ENCODE results near the gene PHF5A.

The PHF5A gene, protein sequence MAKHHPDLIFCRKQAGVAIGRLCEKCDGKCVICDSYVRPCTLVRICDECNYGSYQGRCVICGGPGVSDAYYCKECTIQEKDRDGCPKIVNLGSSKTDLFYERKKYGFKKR

DNA sequence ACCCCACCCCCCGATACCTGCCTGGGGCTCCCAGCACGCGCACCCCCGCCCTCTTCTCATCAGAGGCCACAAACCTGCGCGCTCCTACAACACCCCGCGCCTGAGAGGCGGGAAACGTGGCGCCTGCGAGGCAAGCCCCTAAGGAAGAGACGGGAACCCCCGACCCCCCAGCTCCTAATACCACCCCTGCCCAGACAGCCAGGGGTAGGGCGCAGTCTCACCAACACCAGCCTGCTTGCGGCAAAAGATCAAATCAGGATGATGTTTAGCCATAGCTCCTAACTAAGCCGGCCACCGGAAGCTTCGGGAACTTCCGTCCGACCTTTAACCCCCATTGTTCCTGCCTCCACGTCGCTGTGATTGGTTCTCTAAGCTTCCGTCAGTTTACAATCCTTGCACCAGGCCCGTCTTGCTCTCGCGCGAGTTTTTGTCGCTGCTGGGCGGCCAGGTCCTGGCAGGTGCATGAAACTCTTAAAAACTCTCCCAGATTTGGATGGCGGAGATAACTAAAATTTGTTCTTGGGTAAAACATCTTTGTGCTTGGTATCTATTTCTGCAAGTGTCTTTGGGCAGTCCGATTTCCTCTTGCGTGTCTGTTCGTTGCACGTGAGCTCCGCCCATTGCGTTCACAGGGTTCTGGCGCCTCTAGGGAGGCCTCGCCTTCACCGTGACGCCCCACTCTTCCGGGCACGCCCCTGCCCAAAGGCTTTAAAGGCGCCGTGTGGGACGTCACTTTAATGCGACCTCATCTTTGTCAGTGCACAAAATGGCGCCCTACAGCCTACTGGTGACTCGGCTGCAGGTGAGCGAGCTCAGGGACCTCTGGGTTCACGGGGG is at the start of gene PHF5A, which contains the start of gene ACO2:
Gene PHF5A, minus strand, starts transcription at position 312 of the 837 bp plus-strand sequence. Its CDS starts 39 bp downstream, at position 273.
Gene ACO2, plus strand, starts transcription at position 737 of the 837 bp plus-strand sequence. Its CDS starts 30 bp downstream, at position 767.
- peak; percentile 90 to 96 (median 92) for DNase-seq

DNA sequence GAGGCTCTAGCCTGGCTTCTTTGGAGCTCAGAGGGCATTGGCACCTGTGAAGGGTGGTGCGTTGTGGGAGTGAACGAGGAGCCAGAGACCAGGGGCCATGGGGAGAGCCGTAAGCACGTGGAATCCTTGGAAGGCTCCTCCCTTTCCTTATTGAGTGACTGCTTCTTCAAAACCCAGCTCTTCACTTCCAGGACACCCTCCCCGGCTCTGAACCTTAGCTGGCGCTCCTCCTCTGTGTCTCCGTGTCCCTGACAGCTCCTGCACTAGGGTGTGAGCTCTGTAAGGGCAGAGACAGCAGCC is 49.5 kb upstream of the PHF5A start:
- no peak for DNase-seq

GRCh38 chr22:41517172-41518047 is 48.9 kb upstream of the PHF5A start:
- peak in 1 of 4 experiments; percentile 35 for DNase-seq

- no peak for DNase-seq
Observed at GRCh38 chr22:41516462-41516861, 48.0 kb upstream of the PHF5A start.

DNA sequence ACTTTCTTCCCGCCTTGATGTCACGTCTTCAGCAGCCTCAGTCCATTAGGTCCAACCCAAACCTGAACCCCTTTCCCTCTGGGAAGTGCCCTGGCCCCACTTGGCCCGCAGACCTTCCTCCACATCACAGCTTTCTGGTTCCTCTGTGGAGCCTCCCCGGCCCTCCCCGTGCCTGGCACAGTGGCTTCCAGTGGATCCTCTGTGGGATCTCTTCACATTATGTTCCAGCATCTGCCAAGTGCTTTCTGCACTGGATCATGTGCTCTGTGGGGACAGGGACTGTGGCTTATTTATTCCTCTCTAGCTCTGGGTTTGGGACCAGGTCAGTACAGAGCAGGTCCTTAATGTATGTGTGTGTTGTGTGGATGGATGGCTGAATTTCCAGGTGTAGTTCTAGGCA is 44.9 kb upstream of the PHF5A start:
- no peak for DNase-seq

DNA sequence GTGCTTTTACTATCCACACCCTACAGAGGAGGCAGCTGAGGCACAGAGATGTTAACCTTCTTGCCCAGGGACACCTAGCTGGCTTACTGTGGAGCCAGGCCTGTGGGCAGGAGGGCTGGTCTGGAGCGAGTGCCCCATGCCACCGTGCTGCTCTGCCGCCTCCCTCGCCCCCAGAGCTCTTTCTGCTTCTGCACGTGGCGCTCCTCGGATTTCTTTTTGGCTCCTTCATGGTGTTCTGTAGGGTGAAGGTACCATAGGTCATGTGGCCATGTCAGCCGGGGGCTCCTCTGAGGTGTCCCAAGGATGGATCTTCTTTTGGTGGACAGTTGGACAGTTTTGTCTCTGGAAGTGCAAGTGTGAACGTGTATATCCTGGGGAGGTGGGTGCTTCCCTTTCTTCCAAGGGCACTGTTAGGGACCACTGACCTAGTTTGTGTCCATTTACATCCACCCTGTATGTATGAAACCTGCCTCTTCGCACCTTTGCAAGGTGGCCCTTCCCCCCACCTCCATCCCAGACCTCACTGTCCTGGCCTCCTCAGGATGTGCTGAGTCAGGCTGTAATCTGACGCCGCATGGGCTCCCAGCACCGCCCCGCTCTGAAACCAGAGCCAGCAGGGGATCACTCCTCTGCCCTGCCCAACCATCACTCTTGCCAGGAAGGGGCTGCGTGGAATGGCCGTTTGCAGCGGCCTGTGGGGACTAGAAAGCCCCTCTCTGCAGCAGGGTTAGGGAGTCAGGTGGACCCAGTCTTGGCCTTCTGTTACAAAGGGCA is 44.1 kb upstream of the PHF5A start:
- DNase-seq = no peak

GRCh38 chr22:41511521-41511968 is 43.1 kb upstream of the PHF5A start:
- no peak for DNase-seq

DNA sequence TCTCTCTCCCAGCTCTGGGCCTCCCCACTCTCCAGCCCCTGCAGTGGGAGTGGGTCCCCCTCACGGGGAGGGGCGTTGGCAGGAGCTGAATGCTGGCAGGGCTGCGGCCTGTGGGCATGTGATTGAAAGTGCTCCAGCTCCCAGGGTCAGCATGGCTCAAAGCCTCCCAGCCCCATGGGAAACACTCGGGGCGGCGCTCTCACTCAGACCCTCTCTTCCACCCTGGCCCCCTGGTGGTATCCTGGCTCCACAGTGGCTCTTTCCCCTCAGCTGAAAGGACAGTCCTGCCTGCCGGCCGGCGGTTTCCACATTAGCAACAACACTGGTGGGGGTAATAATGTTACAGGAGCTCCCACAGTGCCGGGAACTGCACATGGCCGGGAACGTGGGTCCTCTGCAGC is 40.3 kb upstream of the PHF5A start:
- no peak for DNase-seq

DNA sequence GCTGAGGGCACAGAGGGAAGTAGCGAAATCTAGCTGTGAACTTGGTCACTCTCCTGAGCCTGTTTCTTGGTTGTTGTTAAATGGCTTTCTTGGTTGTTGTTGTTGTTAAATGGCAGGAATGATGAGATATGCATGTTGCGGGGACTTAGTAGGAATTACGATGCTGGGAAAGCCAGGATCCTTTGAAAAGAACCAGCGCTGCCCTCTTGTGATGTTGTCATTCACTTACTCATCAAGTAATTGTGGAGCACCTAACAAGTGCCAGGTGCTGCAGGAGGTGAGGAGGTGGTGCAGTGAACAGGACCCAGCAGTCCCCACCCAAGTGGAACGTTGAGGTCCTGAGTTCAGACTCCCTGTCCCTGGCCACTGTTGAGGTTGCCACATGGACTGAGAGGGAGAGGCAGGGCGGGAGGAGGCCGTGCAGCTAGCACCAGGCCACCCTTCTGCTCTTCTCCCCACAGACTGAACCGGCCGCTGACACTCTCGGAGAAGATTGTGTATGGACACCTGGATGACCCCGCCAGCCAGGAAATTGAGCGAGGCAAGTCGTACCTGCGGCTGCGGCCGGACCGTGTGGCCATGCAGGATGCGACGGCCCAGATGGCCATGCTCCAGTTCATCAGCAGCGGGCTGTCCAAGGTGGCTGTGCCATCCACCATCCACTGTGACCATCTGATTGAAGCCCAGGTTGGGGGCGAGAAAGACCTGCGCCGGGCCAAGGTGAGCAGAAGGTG is 39.0 kb upstream of the PHF5A start:
- DNase-seq = no peak

DNA sequence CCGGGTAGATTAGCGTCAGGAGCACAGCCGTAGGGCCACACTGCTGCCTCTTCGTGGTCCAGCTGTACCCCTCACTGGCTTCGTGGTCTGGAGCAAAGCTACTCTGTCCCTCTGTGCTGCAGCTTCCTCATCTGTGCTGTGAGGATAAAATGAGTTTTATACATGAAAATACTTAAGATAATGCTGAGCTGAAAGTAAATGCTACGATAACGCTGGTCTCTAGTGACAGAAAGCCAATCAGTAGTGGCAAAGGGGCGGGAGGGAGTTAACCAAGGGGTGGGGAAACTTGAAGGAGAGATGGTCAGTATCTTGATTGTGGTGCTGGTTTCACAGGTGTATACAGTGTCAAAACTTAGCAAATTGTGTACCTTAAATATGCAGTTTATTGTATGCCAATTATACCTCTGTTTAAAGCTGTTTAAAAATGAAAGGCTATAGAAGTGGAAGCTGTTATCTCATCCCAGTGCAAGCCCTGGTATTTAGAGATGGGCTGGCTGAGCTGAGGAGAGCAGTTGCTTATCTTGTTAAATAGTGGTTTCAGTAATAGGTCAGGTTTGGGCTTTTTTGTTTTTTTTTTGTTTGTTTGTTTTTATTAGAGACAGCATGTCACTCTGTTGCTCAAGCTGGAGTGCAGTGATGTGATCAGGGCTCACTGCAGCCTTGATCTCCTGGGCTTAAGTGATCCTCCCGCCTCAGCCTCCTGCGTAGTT is 37.2 kb upstream of the PHF5A start:
- no peak for DNase-seq

GRCh38 chr22:41504816-41505215 is 36.3 kb upstream of the PHF5A start:
- no peak for DNase-seq

DNA sequence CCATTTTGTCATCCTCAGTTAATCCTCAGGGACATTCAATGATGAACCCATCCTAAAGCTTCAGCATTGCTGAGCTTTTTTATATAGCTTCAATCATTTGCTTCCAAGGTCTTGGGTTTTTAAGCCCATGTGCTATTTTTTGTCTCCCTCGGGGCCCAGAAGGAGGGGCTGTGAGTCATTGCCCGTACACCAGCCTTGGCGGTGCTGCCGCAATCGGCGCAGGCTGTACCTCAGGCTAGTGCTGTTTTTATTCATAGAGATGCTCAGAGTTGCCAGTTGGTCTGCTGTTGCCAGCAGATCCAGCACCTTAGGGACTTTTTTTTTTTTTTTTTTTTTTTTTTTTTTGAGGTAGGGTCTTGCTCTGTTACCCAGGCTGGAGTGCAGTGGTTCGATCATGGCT is 35.9 kb upstream of the PHF5A start:
- no peak for DNase-seq

DNA sequence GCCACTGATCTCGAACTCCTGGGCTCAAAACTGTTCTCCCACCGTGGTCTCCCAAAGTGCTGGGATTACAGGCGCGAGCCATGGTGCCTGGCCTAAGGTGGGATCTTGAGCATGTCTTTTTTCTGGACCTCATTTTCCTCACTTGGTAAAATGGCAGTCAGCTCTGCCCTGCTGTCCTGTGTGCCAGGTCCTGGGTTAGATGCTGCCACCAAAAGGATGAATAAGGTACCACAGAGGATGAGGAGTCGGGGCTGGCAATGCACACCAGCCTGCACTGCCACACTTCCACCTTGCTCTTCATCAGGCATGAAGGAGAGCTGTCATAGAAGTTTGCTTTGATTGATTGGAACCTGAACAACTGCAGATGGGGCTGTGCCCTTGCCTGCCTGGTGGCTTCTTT is 32.7 kb upstream of the PHF5A start:
- DNase-seq = no peak

DNA sequence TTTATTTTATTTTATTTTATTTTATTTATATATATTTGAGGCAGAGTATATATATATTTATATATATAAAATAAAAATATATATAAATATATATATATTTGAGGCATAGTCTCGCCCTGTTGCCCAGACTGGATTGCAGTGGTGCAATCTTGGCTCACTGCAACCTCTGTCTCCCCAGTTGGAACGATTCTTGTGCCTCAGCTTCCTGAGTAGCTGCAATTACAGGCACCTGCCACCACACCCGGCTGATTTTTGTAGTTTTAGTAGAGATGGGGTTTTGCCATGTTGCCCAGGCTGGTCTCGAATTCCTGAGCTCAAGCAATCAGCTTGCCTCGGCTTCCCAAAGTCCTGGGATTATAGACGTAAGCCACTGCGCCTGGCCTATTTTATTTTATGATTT is 31.8 kb upstream of the PHF5A start:
- DNase-seq = no peak

GRCh38 chr22:41499624-41500280 is 31.3 kb upstream of the PHF5A start:
- no peak for DNase-seq

GRCh38 chr22:41498303-41498835 is 29.9 kb upstream of the PHF5A start:
- DNase-seq = no peak

DNA sequence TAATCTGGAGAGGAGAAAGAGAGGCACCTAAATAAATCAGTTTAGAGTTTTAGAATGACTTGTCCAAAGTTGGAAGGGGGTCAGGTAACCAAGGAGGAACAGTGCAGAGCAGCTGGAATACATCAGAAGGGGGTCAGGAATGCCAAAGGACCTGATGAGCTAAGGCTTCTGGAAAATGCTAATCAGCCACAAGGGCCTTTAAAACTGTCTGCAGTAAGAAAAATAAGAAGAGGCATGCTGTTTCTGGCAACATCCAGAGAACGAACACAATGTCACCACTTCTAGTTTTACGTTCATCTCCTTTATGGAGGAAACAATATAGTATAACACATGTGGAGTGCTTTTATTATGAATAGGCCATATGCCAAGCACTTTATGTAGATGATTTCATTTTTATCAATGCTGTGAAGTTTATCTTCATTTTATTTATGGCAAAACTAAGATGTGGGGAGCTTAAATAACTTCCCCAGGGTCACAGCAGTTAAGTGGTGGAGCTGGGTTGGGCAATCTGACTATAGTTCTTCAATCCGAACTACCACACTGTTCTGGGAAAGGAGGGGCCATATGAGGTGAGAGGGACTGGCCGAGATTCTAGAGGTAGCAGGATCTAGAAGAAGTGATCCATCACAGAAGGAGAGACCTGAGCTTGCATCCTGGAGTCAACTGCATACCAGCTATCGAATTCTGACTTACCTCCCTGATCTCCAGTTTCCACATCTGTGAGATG is 23.0 kb upstream of the PHF5A start:
- no peak for DNase-seq

GRCh38 chr22:41488596-41489385 is 20.3 kb upstream of the PHF5A start:
- no peak for DNase-seq

- no peak for DNase-seq
Observed at GRCh38 chr22:41488076-41488475, 19.6 kb upstream of the PHF5A start.
